Progenitor cell of endocrine pancreas (in vitro differentiated cells): ENCODE measurements around the gene PIGP. TPM values are rescaled to one million over a fixed set of nuclear protein-coding genes. Genes with fewer than 3 reads are reported as not detected.

Experiments
- DNase-seq: peaks from one replicate; pipeline ENCODE4 v3.0.0; 2021; ENCODE audit warnings: low spot score; ENCODE audit not compliant: unreplicated experiment
- H3K27ac Mint-ChIP-seq: 2 replicates; pipeline ENCODE4 v1.8.0; 2021; ENCODE audit warnings: mild to moderate bottlenecking, moderate library complexity, mixed read lengths
- H3K27me3 Mint-ChIP-seq: 2 replicates; pipeline ENCODE4 v1.8.0; 2021; ENCODE audit warnings: mixed read lengths
- H3K36me3 Mint-ChIP-seq: 2 replicates; pipeline ENCODE4 v1.8.0; 2022; ENCODE audit warnings: mixed read lengths; ENCODE audit not compliant: insufficient read depth
- H3K4me1 Mint-ChIP-seq: 2 replicates; pipeline ENCODE4 v1.8.0; 2021; ENCODE audit warnings: low read depth, mixed read lengths
- H3K4me3 Mint-ChIP-seq: 2 replicates; pipeline ENCODE4 v1.8.0; 2021; ENCODE audit warnings: low read depth, mild to moderate bottlenecking, moderate library complexity, mixed read lengths
- H3K9me3 Mint-ChIP-seq: 2 replicates; pipeline ENCODE4 v1.8.0; 2021; ENCODE audit warnings: low read depth, mixed read lengths
- CTCF ChIP-seq: fragments of 200-600 bp; sonication (generic); IDR thresholded peaks from one replicate; pipeline ENCODE4 v1.5.0; 2021; ENCODE audit warnings: antibody characterized with exemption, mild to moderate bottlenecking; ENCODE audit not compliant: unreplicated experiment
- total RNA-seq: library from RNA; stranded (reverse); gene quantifications from 2 replicates; pipeline ENCODE4 v1.2.1, GENCODE V29; 2021

The PIGP gene
- total RNA-seq, 1 donor from 2014 or later, result 17.8 TPM

GRCh38 chr21:37047079-37047478 is 25.8 kb downstream of the PIGP start:
- H3K27me3 Mint-ChIP-seq, result no peaks in the 10 kb centered on the region

GRCh38 chr21:37045556-37045955 is 27.3 kb downstream of the PIGP start:
- H3K27me3 Mint-ChIP-seq, result no peaks in the 10 kb centered on the region
- H3K27ac Mint-ChIP-seq, result no peak overlapping the region
- no peak for DNase-seq
- H3K36me3 Mint-ChIP-seq, result peaks cover 29% of the 10 kb centered on the region
- peaks cover 11% of the 10 kb centered on the region for H3K4me1 Mint-ChIP-seq
- peaks cover 28% of the 10 kb centered on the region for H3K9me3 Mint-ChIP-seq
- no peak for TF ChIP-seq CTCF
- no peak overlapping the region for H3K4me3 Mint-ChIP-seq

More at GRCh38 chr21:37047079-37047478, 25.8 kb downstream of the PIGP start:
- DNase-seq, result no peak
- Mint-ChIP-seq H3K4me3 (no peak overlapping the region), H3K36me3 (peaks cover 33% of the 10 kb centered on the region), H3K27ac (no peak overlapping the region), H3K4me1 (peaks cover 11% of the 10 kb centered on the region), H3K9me3 (peaks cover 28% of the 10 kb centered on the region)
- no peak for TF ChIP-seq CTCF

- peaks cover 26% of the 10 kb centered on the region for H3K36me3 Mint-ChIP-seq
- no peak for TF ChIP-seq CTCF
- peaks cover 11% of the 10 kb centered on the region for H3K4me1 Mint-ChIP-seq
- H3K27ac Mint-ChIP-seq, result no peak overlapping the region
- H3K27me3 Mint-ChIP-seq, result no peaks in the 10 kb centered on the region
- no peak for DNase-seq
- no peak overlapping the region for H3K4me3 Mint-ChIP-seq
- H3K9me3 Mint-ChIP-seq, result peaks cover 24% of the 10 kb centered on the region
Measured at GRCh38 chr21:37045149-37045548, 27.7 kb downstream of the PIGP start.

GRCh38 chr21:37044643-37045042 is 28.2 kb downstream of the PIGP start:
- H3K4me3 Mint-ChIP-seq, result no peak overlapping the region
- TF ChIP-seq CTCF, result no peak
- no peak for DNase-seq
- no peak overlapping the region for H3K27ac Mint-ChIP-seq
- peaks cover 20% of the 10 kb centered on the region for H3K36me3 Mint-ChIP-seq
- H3K27me3 Mint-ChIP-seq, result no peaks in the 10 kb centered on the region
- H3K9me3 Mint-ChIP-seq, result peaks cover 19% of the 10 kb centered on the region
- H3K4me1 Mint-ChIP-seq, result peaks cover 11% of the 10 kb centered on the region

- no peak for DNase-seq
- Mint-ChIP-seq H3K27me3 (no peaks in the 10 kb centered on the region), H3K27ac (no peak overlapping the region), H3K4me1 (peaks cover 11% of the 10 kb centered on the region), H3K4me3 (no peak overlapping the region), H3K36me3 (peaks cover 15% of the 10 kb centered on the region), H3K9me3 (peaks cover 12% of the 10 kb centered on the region)
- TF ChIP-seq CTCF, result no peak
Measured at GRCh38 chr21:37043818-37044217, 29.1 kb downstream of the PIGP start.
